ENCODE results near the gene TWIST2. TPM values are rescaled to one million over a fixed set of nuclear protein-coding genes. Genes with fewer than 3 reads are reported as not detected.

Gene TWIST2
- 12.0 TPM for polyA plus RNA-seq (2013, experiment 1 of 2; ENCODE audit: insufficient read length)
- 10.9 TPM for polyA plus RNA-seq (2013, experiment 2 of 2; ENCODE audit: insufficient read length)

GRCh38 chr2:238847841-238848690 lies at the start of gene TWIST2:
Gene TWIST2 (plus strand): TSS chr2:238848085. CDS start chr2:238848216, 131 bp downstream.
- peak; percentile 95 for DNase-seq

- no peak for DNase-seq
These were observed 46.1 kb upstream of the TWIST2 start for GRCh38 chr2:238801791-238802190.

GRCh38 chr2:238802957-238803356 lies 44.9 kb upstream of the TWIST2 start:
- no peak for DNase-seq

- no peak for DNase-seq
These were observed 43.7 kb upstream of the TWIST2 start for GRCh38 chr2:238803996-238804870.

GRCh38 chr2:238808761-238809160 lies 39.1 kb upstream of the TWIST2 start:
- no peak for DNase-seq

- DNase-seq, result no peak
These were observed 37.6 kb upstream of the TWIST2 start for GRCh38 chr2:238810321-238810720.

- DNase-seq, result peak; percentile 35
These were observed 36.6 kb upstream of the TWIST2 start for GRCh38 chr2:238811293-238811692.

- peak; percentile 60 for DNase-seq
These were observed 36.1 kb upstream of the TWIST2 start for GRCh38 chr2:238811759-238812158.

- DNase-seq, result no peak
These were observed 34.8 kb upstream of the TWIST2 start for GRCh38 chr2:238813109-238813508.

- DNase-seq, result no peak
These were observed 33.1 kb upstream of the TWIST2 start for GRCh38 chr2:238814815-238815214.

- peak; percentile 23 for DNase-seq
These were observed 31.6 kb upstream of the TWIST2 start for GRCh38 chr2:238816291-238816690.

- no peak for DNase-seq
These were observed 30.5 kb upstream of the TWIST2 start for GRCh38 chr2:238817382-238817781.

- no peak for DNase-seq
These were observed 30.0 kb upstream of the TWIST2 start for GRCh38 chr2:238817891-238818290.

- DNase-seq, result no peak
These were observed 29.3 kb upstream of the TWIST2 start for GRCh38 chr2:238818561-238818960.

GRCh38 chr2:238820197-238820596 lies 27.7 kb upstream of the TWIST2 start:
- no peak for DNase-seq

- DNase-seq, result peak; percentile 72
These were observed 27.0 kb upstream of the TWIST2 start for GRCh38 chr2:238820916-238821315.

- peak; percentile 79 for DNase-seq
These were observed 26.5 kb upstream of the TWIST2 start for GRCh38 chr2:238821391-238821790.

GRCh38 chr2:238821944-238822670 lies 25.8 kb upstream of the TWIST2 start:
- DNase-seq, result no peak

- DNase-seq, result no peak
These were observed 24.9 kb upstream of the TWIST2 start for GRCh38 chr2:238822955-238823354.

GRCh38 chr2:238831177-238831576 lies 16.7 kb upstream of the TWIST2 start:
- no peak for DNase-seq

- DNase-seq, result no peak
These were observed 12.9 kb upstream of the TWIST2 start for GRCh38 chr2:238834982-238835381.

GRCh38 chr2:238835726-238836301 lies 12.1 kb upstream of the TWIST2 start:
- DNase-seq, result no peak

Data from fibroblast of skin of back (primary cell).